SH-SY5Y (cell line): ENCODE measurements around the gene CEP104.

ENCODE experiments used
- GATA2 ChIP-seq: IDR thresholded peaks from 2 replicates; pipeline ENCODE4 v1.6.1; 2011; ENCODE audit warnings: mild to moderate bottlenecking, low read depth, low read length
- GATA3 ChIP-seq: IDR thresholded peaks from 2 replicates; pipeline ENCODE4 v1.6.1; 2011; ENCODE audit warnings: low read depth, mild to moderate bottlenecking, low read length, moderate library complexity

The CEP104 gene

DNA sequence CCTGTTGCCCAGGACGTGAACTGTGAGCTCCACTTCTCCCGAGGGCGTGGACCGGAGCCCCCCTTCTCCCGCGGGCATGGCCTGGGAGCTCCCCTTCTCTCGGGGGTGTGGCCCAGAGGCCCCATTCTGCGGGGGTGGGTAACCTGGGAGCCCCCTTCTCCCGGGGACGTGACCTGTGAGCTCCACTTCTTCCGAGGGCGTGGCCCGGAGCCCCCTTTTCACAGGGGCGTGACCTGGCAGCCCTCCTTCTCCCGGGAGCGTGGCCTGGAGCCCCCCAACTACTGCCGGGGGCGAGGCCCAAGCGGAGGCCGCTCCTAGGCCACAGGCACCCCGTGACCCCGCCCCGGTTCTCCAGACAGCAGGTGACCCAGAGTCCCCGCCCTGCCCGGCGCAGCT lies 42.7 kb upstream of the CEP104 start:
- no peak for TF ChIP-seq GATA3
- TF ChIP-seq GATA2: no peak

DNA sequence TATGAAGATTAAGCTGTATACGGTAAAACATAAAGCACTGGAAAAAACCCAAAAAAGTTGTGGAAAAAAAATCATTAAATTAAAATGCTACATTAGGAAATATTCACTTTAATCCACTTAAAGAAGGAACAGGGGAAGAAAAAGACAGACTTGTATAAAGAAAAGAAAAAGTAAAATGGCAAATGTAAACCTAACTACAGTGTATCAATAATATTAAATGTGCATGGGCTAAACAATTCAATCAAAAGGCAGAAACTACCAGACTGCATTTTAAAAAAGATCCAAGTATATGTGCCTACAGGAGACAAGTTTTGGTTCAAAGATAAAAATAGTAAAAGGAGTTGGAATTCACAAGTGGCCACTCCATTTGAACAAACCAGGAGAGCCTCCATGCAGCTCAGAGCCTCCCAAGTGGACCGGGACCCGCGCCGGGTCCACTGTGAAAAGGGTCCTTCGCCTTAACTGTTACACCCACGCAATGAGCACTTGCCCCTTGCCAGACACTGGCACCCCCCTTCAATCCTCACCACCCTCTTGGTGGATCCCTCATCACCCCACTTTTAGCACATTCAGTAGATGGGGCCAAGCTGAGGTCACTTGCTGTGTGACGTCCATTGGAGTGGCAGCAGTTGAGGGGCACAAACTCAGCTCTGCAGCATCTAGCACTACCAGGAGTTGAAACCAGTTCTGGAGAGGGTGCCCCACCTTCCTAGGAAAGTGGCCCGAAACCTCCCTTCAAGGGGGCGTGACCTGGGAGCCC lies 42.2 kb upstream of the CEP104 start:
- no peak for TF ChIP-seq GATA2
- no peak for TF ChIP-seq GATA3

- TF ChIP-seq GATA2 (no peak), GATA3 (no peak)
These were observed 41.4 kb upstream of the CEP104 start for GRCh38 chr1:3898475-3898735.

DNA sequence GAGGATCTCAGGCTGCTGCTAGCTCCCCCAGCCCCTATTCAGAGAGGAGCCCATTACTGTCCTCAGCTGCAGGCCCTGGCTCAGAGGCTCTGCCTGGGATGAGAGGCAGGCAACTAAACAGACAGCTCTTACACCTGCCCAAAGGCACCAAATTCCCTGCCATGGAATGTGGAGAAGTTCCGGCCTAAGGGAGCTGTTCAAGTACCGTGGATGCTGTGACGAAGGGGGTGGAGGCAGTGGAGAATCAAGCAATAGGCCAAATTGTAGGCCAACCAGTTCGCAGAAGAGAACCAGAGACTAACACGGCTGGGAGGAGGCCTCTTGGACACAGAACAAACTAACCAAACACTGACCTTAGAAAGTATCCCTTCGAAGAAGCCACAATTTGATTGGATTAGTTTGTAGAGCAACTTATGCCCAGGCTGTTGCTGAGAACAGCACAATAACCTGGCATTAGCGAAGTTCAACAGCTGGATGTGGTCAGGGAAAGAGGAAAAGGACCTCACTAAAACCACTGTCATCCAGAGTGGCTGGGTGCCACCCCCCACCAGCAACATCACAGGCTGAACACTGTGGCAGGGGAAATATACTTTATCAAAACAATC lies 39.5 kb upstream of the CEP104 start:
- TF ChIP-seq GATA2: no peak
- TF ChIP-seq GATA3: no peak

- no peak for TF ChIP-seq GATA2
- TF ChIP-seq GATA3: no peak
These were observed 38.9 kb upstream of the CEP104 start for GRCh38 chr1:3895951-3896325.

DNA sequence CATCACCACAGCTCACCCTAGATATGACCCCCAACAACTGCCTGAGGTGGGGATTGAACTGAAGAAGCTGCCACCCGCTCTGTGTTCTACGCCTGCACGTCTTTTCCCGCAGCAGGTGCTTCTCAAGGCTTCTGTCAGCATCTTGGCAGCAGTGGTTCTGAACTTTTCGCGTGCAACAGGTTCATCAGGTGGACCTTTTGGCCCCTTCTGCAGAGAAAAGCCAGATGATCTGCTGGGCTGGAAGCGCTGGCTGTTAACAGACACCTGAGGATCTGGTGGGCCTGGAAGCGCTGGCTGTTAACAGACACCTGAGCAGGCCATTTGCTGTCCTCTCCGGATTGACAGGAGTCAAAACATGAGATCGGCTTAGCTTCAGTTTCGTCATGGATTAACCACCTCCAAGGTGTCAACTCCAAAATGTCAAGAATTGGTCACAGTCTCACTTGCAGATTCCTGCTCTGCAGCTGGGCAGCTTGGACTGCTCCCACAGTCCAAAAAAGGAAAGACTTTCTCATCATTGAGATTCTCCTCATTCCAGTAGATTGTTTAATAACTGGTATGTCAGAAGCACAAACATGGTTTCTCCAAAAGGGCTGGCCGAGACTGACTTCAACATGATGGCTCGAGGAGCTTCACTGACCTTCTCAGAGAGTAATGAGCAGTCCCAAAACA lies 38.4 kb upstream of the CEP104 start:
- TF ChIP-seq GATA2 (no peak), GATA3 (no peak)

- TF ChIP-seq GATA2 (no peak), GATA3 (no peak)
These were observed 37.7 kb upstream of the CEP104 start for GRCh38 chr1:3894626-3895278.

DNA sequence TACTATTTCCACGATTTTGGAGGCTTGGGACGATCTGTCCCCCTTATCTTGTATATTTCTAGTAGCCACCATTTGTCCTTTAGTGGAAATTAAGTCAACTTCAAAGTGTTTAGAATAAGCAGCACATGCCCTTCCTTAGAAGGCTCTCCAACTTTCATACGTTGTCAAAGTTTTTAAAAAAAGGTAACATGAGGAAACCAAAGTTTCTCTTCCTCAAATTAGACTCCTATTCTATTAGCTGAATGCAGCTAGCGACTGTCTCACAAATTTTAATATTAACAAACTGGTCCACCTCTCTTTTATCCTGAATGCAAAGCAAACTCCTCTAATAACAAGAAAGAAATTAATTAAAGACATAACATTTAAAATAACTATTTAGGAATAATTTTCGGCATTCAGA lies 36.2 kb upstream of the CEP104 start:
- TF ChIP-seq GATA2 (no peak), GATA3 (no peak)

DNA sequence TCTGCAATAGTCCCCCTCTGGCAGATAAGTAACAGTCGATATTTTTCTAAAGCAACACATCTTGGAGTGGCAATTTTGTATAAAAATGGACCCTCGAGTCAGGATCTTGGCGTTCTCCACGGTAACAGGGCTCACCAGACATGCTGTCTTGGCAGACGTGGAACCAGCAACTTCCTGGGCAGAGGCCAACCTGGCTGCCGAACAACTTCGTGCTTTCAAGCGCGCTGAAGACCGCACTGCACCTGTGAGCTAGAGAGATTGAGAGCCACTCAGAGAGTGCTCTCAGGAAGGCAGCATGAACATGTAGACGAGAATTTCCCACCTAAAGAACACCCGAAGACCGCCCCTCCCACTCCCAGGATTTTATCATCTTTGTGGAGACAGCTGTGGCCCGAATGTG lies 35.7 kb upstream of the CEP104 start:
- TF ChIP-seq GATA3 (no peak), GATA2 (no peak)

DNA sequence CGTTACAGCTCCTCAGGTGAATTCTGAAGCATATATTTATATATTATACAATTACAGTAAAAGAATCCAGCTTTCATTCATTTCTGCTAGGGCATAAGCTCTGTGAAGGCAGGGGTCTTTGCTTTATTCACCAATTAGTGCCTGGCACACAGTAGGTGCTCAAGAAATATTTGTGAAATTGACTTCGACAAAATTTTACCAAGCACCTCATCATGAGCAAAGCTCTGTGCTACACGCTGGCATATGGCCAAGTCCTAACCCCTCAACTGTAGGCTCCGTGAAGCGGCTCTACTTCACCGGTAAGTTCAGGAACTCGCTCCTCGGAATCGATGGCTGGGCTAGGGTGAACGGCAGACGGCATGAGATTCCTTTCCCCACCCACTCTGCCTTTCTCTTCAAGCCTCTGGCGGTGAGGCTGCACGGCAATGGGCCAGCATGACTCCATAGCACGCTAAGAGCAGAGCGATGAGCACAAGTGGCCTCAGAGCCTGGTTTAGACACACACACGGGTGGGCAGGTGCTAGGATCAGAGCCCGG lies 34.4 kb upstream of the CEP104 start:
- TF ChIP-seq GATA3 (no peak), GATA2 (no peak)

DNA sequence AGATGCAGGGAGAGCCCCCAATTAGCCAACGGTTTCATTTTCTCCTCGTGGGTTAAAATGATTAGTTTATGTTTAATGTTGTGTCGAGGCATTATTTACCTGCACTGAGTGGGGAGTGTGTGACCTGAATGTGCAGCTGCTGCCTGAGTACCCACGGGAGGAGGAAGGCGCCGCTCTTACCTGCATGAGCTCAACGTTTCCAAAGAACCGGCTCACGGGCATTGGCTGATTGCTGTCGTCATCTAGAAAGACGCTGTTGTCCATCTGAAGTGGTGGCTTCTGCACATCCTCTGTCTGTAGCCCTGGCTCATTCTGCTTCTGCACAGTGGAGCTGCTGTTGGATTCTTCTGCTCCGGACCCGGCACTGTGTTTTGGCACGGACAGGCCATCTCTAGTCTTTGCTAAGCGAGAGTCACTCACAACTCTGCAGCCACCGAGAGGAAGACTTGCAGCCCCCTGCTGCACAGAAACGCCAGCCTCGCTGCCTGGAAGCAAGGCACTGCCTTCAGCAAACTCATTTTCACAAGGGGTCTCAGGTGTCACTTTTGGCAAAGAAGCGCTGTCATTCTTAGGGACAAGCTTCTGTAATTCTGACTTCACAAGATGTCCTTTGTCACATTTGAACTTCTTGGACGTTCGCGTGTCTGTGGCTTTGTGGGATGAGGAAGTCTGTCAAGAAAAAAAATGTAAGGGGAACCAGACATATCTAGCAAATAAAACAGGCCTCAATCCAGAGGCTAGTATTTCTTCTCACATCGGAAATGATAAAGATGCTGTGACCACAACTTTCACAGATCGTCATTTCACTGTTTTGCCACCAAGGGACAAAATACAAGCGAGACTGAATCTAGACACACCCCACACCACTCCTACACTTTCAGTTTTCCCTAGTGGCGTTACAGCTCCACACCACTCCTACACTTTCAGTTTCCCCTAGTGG lies 33.6 kb upstream of the CEP104 start:
- TF ChIP-seq GATA2 (no peak), GATA3 (no peak)

GRCh38 chr1:3889936-3890335 lies 32.9 kb upstream of the CEP104 start:
- no peak for TF ChIP-seq GATA2
- no peak for TF ChIP-seq GATA3

- TF ChIP-seq GATA2 (no peak), GATA3 (no peak)
These were observed 31.3 kb upstream of the CEP104 start for GRCh38 chr1:3888301-3888700.
